IgD-negative memory B cell (primary cell): ENCODE data around the gene CEP128. TPM values are rescaled to one million over a fixed set of nuclear protein-coding genes. Genes with fewer than 3 reads are reported as not detected.

Source experiments
- H3K27ac Mint-ChIP-seq, 3 donors: one replicate each; pipeline ENCODE4 v1.8.0; 2020 to 2022; ENCODE audit warnings: mild to moderate bottlenecking in 3 of 3, mixed read lengths in 3 of 3, moderate library complexity in 1 of 3
- H3K27me3 Mint-ChIP-seq: one replicate; pipeline ENCODE4 v1.8.0; 2021; ENCODE audit warnings: mixed read lengths
- H3K36me3 Mint-ChIP-seq: one replicate; pipeline ENCODE4 v1.8.0; 2020; ENCODE audit warnings: mild to moderate bottlenecking, mixed read lengths
- H3K4me1 Mint-ChIP-seq, 3 donors: one replicate each; pipeline ENCODE4 v1.8.0; 2020 to 2022; ENCODE audit warnings: mixed read lengths in 3 of 3, mild to moderate bottlenecking in 1 of 3
- H3K4me3 Mint-ChIP-seq, 4 donors: one replicate each; pipeline ENCODE4 v1.8.0; 2020 to 2022; ENCODE audit warnings: mild to moderate bottlenecking in 4 of 4, mixed read lengths in 4 of 4, moderate library complexity in 3 of 4
- H3K9me3 Mint-ChIP-seq, 3 donors: one replicate each; pipeline ENCODE4 v1.8.0; 2020 to 2021; ENCODE audit warnings: mixed read lengths in 3 of 3, mild to moderate bottlenecking in 1 of 3
- polyA plus RNA-seq: library from polyadenylated mRNA; unstranded; fragments of 300-500 nt; fragmentation: Illumina TruSeq; gene quantifications from one replicate; pipeline ENCODE4 v1.2.3, GENCODE V29; 2021

The CEP128 gene
- polyA plus RNA-seq, 1 donor from 2014 or later: 2.8 TPM

- Mint-ChIP-seq H3K36me3 (peaks cover 3% of the 10 kb centered on the region), H3K4me1 (peaks cover 0 to 2% (median 2%) of the 10 kb centered on the region in 3 donors), H3K27ac (peak overlapping the region in 1 of 3 donors; percentile 11), H3K4me3 (no peak overlapping the region), H3K27me3 (no peaks in the 10 kb centered on the region), H3K9me3 (no peaks in the 10 kb centered on the region)
Measured at GRCh38 chr14:80494769-80495168, 446.8 kb downstream of the CEP128 start.

GRCh38 chr14:80493620-80494019 lies 447.9 kb downstream of the CEP128 start:
- H3K36me3 Mint-ChIP-seq: peaks cover 3% of the 10 kb centered on the region
- no peak overlapping the region for H3K27ac Mint-ChIP-seq
- no peaks in the 10 kb centered on the region for H3K27me3 Mint-ChIP-seq
- H3K4me1 Mint-ChIP-seq: peaks cover 0 to 2% (median 2%) of the 10 kb centered on the region in 3 donors
- no peaks in the 10 kb centered on the region for H3K9me3 Mint-ChIP-seq
- no peak overlapping the region for H3K4me3 Mint-ChIP-seq

- no peak overlapping the region for H3K4me3 Mint-ChIP-seq
- H3K9me3 Mint-ChIP-seq: no peaks in the 10 kb centered on the region
- H3K36me3 Mint-ChIP-seq: no peaks in the 10 kb centered on the region
- H3K27ac Mint-ChIP-seq: no peak overlapping the region
- peaks cover 0 to 2% (median 2%) of the 10 kb centered on the region in 3 donors for H3K4me1 Mint-ChIP-seq
- H3K27me3 Mint-ChIP-seq: no peaks in the 10 kb centered on the region
Measured at GRCh38 chr14:80491650-80492049, 449.9 kb downstream of the CEP128 start.

GRCh38 chr14:80491131-80491530 lies 450.4 kb downstream of the CEP128 start:
- Mint-ChIP-seq H3K9me3 (no peaks in the 10 kb centered on the region), H3K27me3 (no peaks in the 10 kb centered on the region), H3K36me3 (no peaks in the 10 kb centered on the region), H3K4me3 (no peak overlapping the region), H3K4me1 (peaks cover 0 to 2% (median 2%) of the 10 kb centered on the region in 3 donors), H3K27ac (no peak overlapping the region)

- Mint-ChIP-seq H3K4me1 (peaks cover 0 to 2% (median 2%) of the 10 kb centered on the region in 3 donors), H3K27ac (no peak overlapping the region), H3K27me3 (no peaks in the 10 kb centered on the region), H3K4me3 (no peak overlapping the region), H3K9me3 (peaks cover 0 to 3% (median 0%) of the 10 kb centered on the region in 3 donors), H3K36me3 (no peaks in the 10 kb centered on the region)
Measured at GRCh38 chr14:80489513-80489912, 452.0 kb downstream of the CEP128 start.

DNA sequence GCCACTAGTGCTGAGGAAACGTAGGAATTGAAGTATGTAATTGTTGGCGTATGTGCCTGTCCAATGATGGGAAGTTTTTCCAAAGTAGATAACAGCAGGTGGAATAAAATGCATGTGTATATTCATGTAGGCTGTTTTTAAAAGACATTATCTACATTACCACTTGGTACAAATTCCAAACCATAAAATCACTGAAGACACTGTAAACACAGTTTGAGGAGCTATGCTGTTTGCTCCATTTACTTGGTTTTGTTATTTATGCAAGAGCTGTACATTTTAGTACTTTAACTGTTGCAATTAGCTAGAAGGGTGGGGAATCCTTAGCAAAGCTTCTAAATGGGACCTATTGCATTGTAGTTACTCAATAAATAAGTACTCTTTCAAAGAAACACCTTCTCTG lies 455.8 kb downstream of the CEP128 start:
- Mint-ChIP-seq H3K27me3 (no peaks in the 10 kb centered on the region), H3K9me3 (peaks cover 0 to 3% (median 0%) of the 10 kb centered on the region in 3 donors), H3K36me3 (no peaks in the 10 kb centered on the region), H3K4me1 (no peaks in the 10 kb centered on the region), H3K4me3 (no peak overlapping the region), H3K27ac (no peak overlapping the region)

- H3K4me1 Mint-ChIP-seq: no peaks in the 10 kb centered on the region
- H3K9me3 Mint-ChIP-seq: peaks cover 0 to 3% (median 3%) of the 10 kb centered on the region in 3 donors
- H3K27ac Mint-ChIP-seq: no peak overlapping the region
- H3K27me3 Mint-ChIP-seq: no peaks in the 10 kb centered on the region
- H3K4me3 Mint-ChIP-seq: no peak overlapping the region
- H3K36me3 Mint-ChIP-seq: no peaks in the 10 kb centered on the region
Measured at GRCh38 chr14:80483331-80483730, 458.2 kb downstream of the CEP128 start.

DNA sequence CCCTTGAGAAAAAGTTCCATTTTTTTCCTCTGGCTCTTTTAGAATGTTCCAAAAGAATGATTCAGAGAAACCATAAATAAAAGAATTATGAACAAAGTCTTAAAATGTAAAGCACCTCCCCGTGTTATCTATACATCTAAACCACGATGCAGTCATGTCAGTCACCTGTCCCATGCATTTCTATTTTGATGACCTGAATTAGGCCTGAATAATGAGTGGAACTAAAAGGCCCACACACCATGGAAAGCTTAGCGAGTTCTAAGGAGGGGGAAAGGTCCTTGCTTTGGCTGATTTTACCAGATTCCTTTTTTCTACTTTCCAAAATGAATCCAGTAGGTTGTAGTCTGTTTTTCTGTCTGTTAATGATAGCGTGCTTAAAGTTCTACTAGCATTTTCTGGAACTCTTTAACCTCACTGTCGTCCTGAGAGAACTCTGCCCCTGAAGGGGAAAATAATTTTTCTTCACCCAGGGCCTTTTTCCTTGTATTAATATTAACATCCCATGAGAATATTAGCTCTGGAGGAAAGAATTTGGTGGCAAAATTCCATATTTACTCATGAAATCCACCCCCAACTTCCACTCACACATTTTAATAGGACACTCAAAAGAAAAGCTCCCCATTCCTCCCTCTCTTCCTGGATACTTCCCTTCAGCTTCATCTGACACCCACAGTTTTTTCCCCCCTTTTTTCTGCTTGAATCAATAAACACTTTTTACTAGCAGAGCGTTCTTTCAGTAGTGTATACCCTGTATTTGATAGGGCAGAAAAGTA lies 464.0 kb downstream of the CEP128 start:
- no peaks in the 10 kb centered on the region for H3K4me1 Mint-ChIP-seq
- H3K4me3 Mint-ChIP-seq: no peak overlapping the region
- no peaks in the 10 kb centered on the region for H3K36me3 Mint-ChIP-seq
- peaks cover 0 to 11% (median 6%) of the 10 kb centered on the region in 3 donors for H3K9me3 Mint-ChIP-seq
- no peaks in the 10 kb centered on the region for H3K27me3 Mint-ChIP-seq
- H3K27ac Mint-ChIP-seq: no peak overlapping the region

- Mint-ChIP-seq H3K9me3 (peaks cover 2 to 17% (median 9%) of the 10 kb centered on the region in 3 donors), H3K4me3 (no peak overlapping the region), H3K4me1 (no peaks in the 10 kb centered on the region), H3K27me3 (no peaks in the 10 kb centered on the region), H3K36me3 (no peaks in the 10 kb centered on the region), H3K27ac (no peak overlapping the region)
Measured at GRCh38 chr14:80475074-80475473, 466.5 kb downstream of the CEP128 start.

GRCh38 chr14:80468331-80469122 lies 473.0 kb downstream of the CEP128 start:
- Mint-ChIP-seq H3K36me3 (no peaks in the 10 kb centered on the region), H3K27me3 (no peaks in the 10 kb centered on the region), H3K4me3 (no peak overlapping the region), H3K9me3 (peaks cover 4 to 7% (median 6%) of the 10 kb centered on the region in 3 donors), H3K4me1 (no peaks in the 10 kb centered on the region), H3K27ac (no peak overlapping the region)

- no peaks in the 10 kb centered on the region for H3K4me1 Mint-ChIP-seq
- H3K27me3 Mint-ChIP-seq: no peaks in the 10 kb centered on the region
- H3K9me3 Mint-ChIP-seq: peaks cover 0 to 4% (median 2%) of the 10 kb centered on the region in 3 donors
- no peaks in the 10 kb centered on the region for H3K36me3 Mint-ChIP-seq
- H3K4me3 Mint-ChIP-seq: no peak overlapping the region
- no peak overlapping the region for H3K27ac Mint-ChIP-seq
Measured at GRCh38 chr14:80465546-80466220, 475.9 kb downstream of the CEP128 start.

DNA sequence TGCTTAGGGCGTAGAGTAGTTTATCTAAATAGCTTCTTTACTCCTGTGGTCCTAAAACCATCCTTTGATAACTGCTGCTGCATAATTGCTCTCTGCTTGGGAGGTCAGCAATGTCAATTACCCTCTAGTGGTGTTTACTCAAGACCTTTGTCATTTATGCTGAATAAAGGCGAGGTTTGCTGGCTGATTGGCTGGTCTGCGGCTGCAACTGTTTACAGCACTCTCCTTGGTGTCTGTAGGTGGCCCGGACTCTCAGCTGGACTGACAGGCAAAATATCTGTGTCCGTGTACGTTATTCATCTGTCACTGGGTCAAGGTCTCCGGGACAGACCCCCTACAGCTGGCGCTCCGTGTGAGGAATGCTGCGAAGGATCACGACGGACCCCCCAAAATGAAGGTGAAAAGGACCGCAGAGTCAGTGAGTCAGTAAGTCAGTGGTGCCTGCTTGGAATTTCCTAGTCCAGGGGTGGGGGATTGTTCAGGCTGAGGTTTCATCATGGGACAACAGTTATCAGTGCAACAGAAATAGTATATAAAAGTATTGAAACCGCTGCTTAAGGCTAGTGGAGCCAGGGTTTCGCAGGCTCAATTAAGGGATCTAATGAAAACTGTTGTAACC lies 476.9 kb downstream of the CEP128 start:
- Mint-ChIP-seq H3K27ac (no peak overlapping the region), H3K4me1 (no peaks in the 10 kb centered on the region), H3K27me3 (no peaks in the 10 kb centered on the region), H3K9me3 (peaks cover 0 to 4% (median 2%) of the 10 kb centered on the region in 3 donors), H3K4me3 (no peak overlapping the region), H3K36me3 (no peaks in the 10 kb centered on the region)

GRCh38 chr14:80456209-80456608 lies 485.3 kb downstream of the CEP128 start:
- peaks cover 2 to 18% (median 8%) of the 10 kb centered on the region in 3 donors for H3K9me3 Mint-ChIP-seq
- no peak overlapping the region for H3K27ac Mint-ChIP-seq
- no peaks in the 10 kb centered on the region for H3K4me1 Mint-ChIP-seq
- peaks cover 2% of the 10 kb centered on the region for H3K36me3 Mint-ChIP-seq
- no peaks in the 10 kb centered on the region for H3K27me3 Mint-ChIP-seq
- H3K4me3 Mint-ChIP-seq: no peak overlapping the region

DNA sequence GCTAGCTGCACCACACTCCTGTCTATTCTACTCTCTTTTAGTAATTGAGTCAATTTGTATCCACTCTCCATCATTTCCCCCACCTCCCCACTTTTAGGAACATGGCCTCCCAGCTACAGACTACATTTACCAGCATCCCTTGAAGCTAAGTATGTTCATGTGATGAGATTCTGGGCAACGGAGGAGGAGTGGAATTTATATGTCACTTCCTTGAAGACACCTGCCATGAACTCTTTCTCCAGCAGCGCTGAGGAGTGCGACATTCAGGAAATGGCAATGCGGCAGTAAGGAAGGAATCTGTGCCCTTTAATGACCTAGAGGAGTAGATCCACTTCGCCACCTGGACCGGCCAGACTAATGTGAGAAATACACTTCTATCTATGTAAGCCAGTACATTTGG lies 486.5 kb downstream of the CEP128 start:
- Mint-ChIP-seq H3K4me1 (no peaks in the 10 kb centered on the region), H3K27me3 (no peaks in the 10 kb centered on the region), H3K9me3 (peaks cover 2 to 22% (median 8%) of the 10 kb centered on the region in 3 donors), H3K4me3 (no peak overlapping the region), H3K27ac (no peak overlapping the region), H3K36me3 (peaks cover 2% of the 10 kb centered on the region)

- Mint-ChIP-seq H3K27me3 (no peaks in the 10 kb centered on the region), H3K27ac (no peak overlapping the region), H3K36me3 (peaks cover 2% of the 10 kb centered on the region), H3K4me1 (no peaks in the 10 kb centered on the region), H3K4me3 (no peak overlapping the region), H3K9me3 (peaks cover 2 to 23% (median 3%) of the 10 kb centered on the region in 3 donors)
Measured at GRCh38 chr14:80448267-80448666, 493.3 kb downstream of the CEP128 start.
